Measurements from ENCODE around the gene ATG4B.

GRCh38 chr2:241701399-241702154 lies 64.1 kb downstream of the ATG4B start, which contains the start of gene ING5:
- TF ChIP-seq ATF3 (CRISPR knock-in tag; conservative IDR thresholded peaks at IDR 0.05) = no peak
- peak; percentile 51; the same call in 1 of the 2 replicates for TF ChIP-seq MLX (CRISPR knock-in tag; IDR thresholded peaks at IDR 0.05)
- no peak for TF ChIP-seq TEAD4 (CRISPR knock-in tag; IDR thresholded peaks at IDR 0.05)
- TF ChIP-seq TP53 (CRISPR knock-in tag; IDR thresholded peaks at IDR 0.05) = peak; percentile 58; the same call in 1 of the 2 replicates
- TF ChIP-seq CTCF (IDR thresholded peaks at IDR 0.05) = no peak
- peak; percentile 25; the same call in 1 of the 2 replicates for TF ChIP-seq TEAD1 (CRISPR knock-in tag; IDR thresholded peaks at IDR 0.05)
- TF ChIP-seq TCF7 (CRISPR knock-in tag; IDR thresholded peaks at IDR 0.05; ENCODE audit: low read depth) = peak; percentile 88
- peak; percentile 63 for TF ChIP-seq NFYB (CRISPR knock-in tag; conservative IDR thresholded peaks at IDR 0.05; ENCODE audit: low read depth)
- no peak for TF ChIP-seq HMGA2 (CRISPR knock-in tag; IDR thresholded peaks at IDR 0.05)
- TF ChIP-seq MAX (CRISPR knock-in tag; IDR thresholded peaks at IDR 0.05) = peak; percentile 93
- TF ChIP-seq ZNF416 (CRISPR knock-in tag; IDR thresholded peaks at IDR 0.05) = peak; percentile 88
- no peak for TF ChIP-seq USF2 (CRISPR knock-in tag; IDR thresholded peaks at IDR 0.05)
- peak; percentile 80 for TF ChIP-seq SP1 (CRISPR knock-in tag; conservative IDR thresholded peaks at IDR 0.05)
